ENCODE results near the gene ABLIM3. TPM values are rescaled to one million over a fixed set of nuclear protein-coding genes. Genes with fewer than 3 reads are reported as not detected.

The ABLIM3 gene
- total and polyA plus RNA-seq, 9 of the 15 experiments (the other 6 are each of a cell fraction or from before 2014, with no cell fraction given), result 0.03 to 0.38 (median 0.11) TPM

GRCh38 chr5:149138182-149138923 lies 2.9 kb upstream of the ABLIM3 start:
- Histone ChIP-seq H2AFZ (ENCODE audit: low read depth, low read length) (no peak overlapping the region), H3K4me1 (replicated peaks in 1 of 2; ENCODE audit: control insufficient read depth in 2 of 2, insufficient read depth in 2 of 2, low read length in 2 of 2) (peaks cover 13 to 16% of the 10 kb centered on the region in 2 experiments)

More at GRCh38 chr5:149138182-149138923, 2.9 kb upstream of the ABLIM3 start:
- H3K9me3 ChIP-seq (replicated peaks; ENCODE audit: control insufficient read depth, insufficient read depth, low read depth, low read length), result no peaks in the 10 kb centered on the region
- H3K9me1 ChIP-seq (ENCODE audit: control insufficient read depth, insufficient read depth, low read length), result no peaks in the 10 kb centered on the region
- intact Hi-C loops (cut with micrococcal nuclease), result no loop called here
- in situ Hi-C loops (cut with MboI), result loop anchor here (25.0 kb wide), 1 partner anchor 424 kb away; the partner anchor contains the start of gene CSNK1A1
- no peak for DNase-seq (ENCODE audit: extremely low read depth in 1 of 4, low spot score in 3 of 4)
- CTCF ChIA-PET (ENCODE audit: low intra/inter-chr PET ratio), result interaction anchor here (0.5 kb wide), 1 partner anchor 464 kb away, joined by 3 read pairs; no protein-coding TSS in a partner anchor
- H3K4me2 ChIP-seq (ENCODE audit: insufficient read depth, low read length), result no peak overlapping the region
- no peaks in the 10 kb centered on the region for H4K20me1 ChIP-seq (replicated peaks; ENCODE audit: control insufficient read depth, insufficient read depth, low read length)
- no peak overlapping the region for H3K4me3 ChIP-seq
- H3K79me2 ChIP-seq (ENCODE audit: control insufficient read depth, insufficient read depth, low read length), result no peaks in the 10 kb centered on the region
- H3K27me3 ChIP-seq (ENCODE audit: control insufficient read depth in 2 of 2, insufficient read depth in 2 of 2, low read length in 2 of 2), result peaks cover 2 to 21% of the 10 kb centered on the region in 2 experiments; a peak in 2 of 5 replicates
- ATAC-seq, result no peak
- WGBS (ENCODE audit: insufficient coverage, low coverage, missing lambda C conversion rate), result 10% methylated on average over 7 of the region's 7 CpGs
- no peak overlapping the region for H3K27ac ChIP-seq (ENCODE audit: extremely low read depth, low read depth, low read length)
- FAIRE-seq, result no peak
- no peak overlapping the region for H3K9ac ChIP-seq (ENCODE audit: insufficient read depth in 1 of 2, low read depth in 2 of 2, low read length in 2 of 2)
- BruUV-seq (replicated peaks), result no TSS peak
- H3K36me3 ChIP-seq (ENCODE audit: control insufficient read depth, insufficient read depth, low read length), result no peaks in the 10 kb centered on the region
- TF ChIP-seq PTRF (tag; IDR thresholded peaks at IDR 0.05) (no peak), DACH1 (IDR thresholded peaks at IDR 0.05; ENCODE audit: partially characterized antibody) (peak; percentile 90), FOXA3 (CRISPR knock-in tag; conservative IDR thresholded peaks at IDR 0.05 in 1 of 2, IDR thresholded peaks at IDR 0.05 in 1 of 2) (no peak)
- POLR2A ChIA-PET, result interaction anchor here (0.6 kb wide), 1 partner anchor 656 kb away, joined by 4 read pairs; no protein-coding TSS in a partner anchor

All from K562 (cell line).